Lung (tissue), 12 donors: ENCODE results near the gene TREML4. TPM values are rescaled to one million over a fixed set of nuclear protein-coding genes. Genes with fewer than 3 reads are reported as not detected.
"Not testable (repeated sequence)": the region's sequence is repeated elsewhere in the genome, so short reads cannot be mapped to it uniquely, and the experiment has no call there.

ENCODE experiments used
- ATAC-seq: fragments of 200-7000 bp; cut with Tn5 transposase; one replicate; pipeline ENCODE4 v1.9.1; 2020; ENCODE audit warnings: moderate number of reproducible peaks; ENCODE audit not compliant: insufficient read depth, low FRiP score
- DNase-seq, 3 donors: peaks; one replicate each; pipeline ENCODE4 v3.0.0-alpha.2; 2013 to 2017
- H3K27ac ChIP-seq, 2 donors: one replicate each; pipeline ENCODE4 v1.5.1; 2013; ENCODE audit warnings: mild to moderate bottlenecking in 2 of 2, moderate library complexity in 2 of 2, control low read depth in 1 of 2, inconsistent platforms in 1 of 2, low read depth in 1 of 2, low read length in 1 of 2
- H3K27me3 ChIP-seq, 3 donors: one replicate each; pipeline ENCODE4 v1.5.1; 2013; ENCODE audit warnings: low read length in 2 of 3; ENCODE audit not compliant: control insufficient read depth in 3 of 3, insufficient read depth in 3 of 3
- H3K36me3 ChIP-seq, 4 donors: one replicate each; pipeline ENCODE4 v1.5.1; 2013; ENCODE audit warnings: low read length in 4 of 4, mild to moderate bottlenecking in 1 of 4, moderate library complexity in 1 of 4; ENCODE audit not compliant: control insufficient read depth in 4 of 4, insufficient read depth in 4 of 4
- H3K4me1 ChIP-seq, 5 donors: one replicate each; pipeline ENCODE4 v1.5.1; 2013; ENCODE audit warnings: low read length in 5 of 5, mild to moderate bottlenecking in 2 of 5, moderate library complexity in 1 of 5; ENCODE audit not compliant: control insufficient read depth in 5 of 5, insufficient read depth in 5 of 5
- H3K4me3 ChIP-seq: one replicate; pipeline ENCODE4 v1.5.1; 2013; ENCODE audit warnings: mild to moderate bottlenecking, control low read depth, moderate library complexity
- H3K9ac ChIP-seq, 2 donors: one replicate each; pipeline ENCODE4 v1.5.1; 2013; ENCODE audit warnings: low read length in 2 of 2, control low read depth in 1 of 2; ENCODE audit not compliant: insufficient read depth in 1 of 2
- H3K9me3 ChIP-seq, 4 donors: one replicate each; pipeline ENCODE4 v1.5.1; 2013; ENCODE audit warnings: low read length in 3 of 4, mild to moderate bottlenecking in 1 of 4, moderate library complexity in 1 of 4; ENCODE audit not compliant: control insufficient read depth in 4 of 4, insufficient read depth in 3 of 4
- WGBS, 2 donors: extraction: QIAGEN DNeasy Blood & Tissue Kit; methylation state at CpG; one replicate each; pipeline ENCODE4 v1.1.7; 2013; 5-methylcytosine and 5-hydroxymethylcytosine counted together
- polyA plus RNA-seq, 2 donors: library from polyadenylated mRNA; stranded (reverse); fragments of 200-250 nt; gene quantifications; one replicate each; pipeline ENCODE4 v1.2.1, GENCODE V29; 2013
- total RNA-seq, 2 donors: library from RNA; depleted of rRNA in 1 of 2; stranded (reverse); fragments of >200 nt in 1 of 2; gene quantifications; one replicate each; pipeline ENCODE4 v1.2.1, GENCODE V29; 2014 to 2021
- TF ChIP-seq, protein P1 (sequence below): IDR thresholded peaks from 2 replicates; pipeline ENCODE4 v1.5.1; 2012; ENCODE audit warnings: mild to moderate bottlenecking; ENCODE audit errors: control extremely low read depth, extremely low read depth
- donor health status: control.
- donor health status: control.
- donor health status: Bipolar disorder and iron deficiency.
- donor health status: healthy.
- donor health status: DM: yes; HTN: yes; CAD: no.

Gene TREML4
- total and polyA plus RNA-seq, 4 donors: 1.3 to 5.8 TPM; not detected in 2

DNA sequence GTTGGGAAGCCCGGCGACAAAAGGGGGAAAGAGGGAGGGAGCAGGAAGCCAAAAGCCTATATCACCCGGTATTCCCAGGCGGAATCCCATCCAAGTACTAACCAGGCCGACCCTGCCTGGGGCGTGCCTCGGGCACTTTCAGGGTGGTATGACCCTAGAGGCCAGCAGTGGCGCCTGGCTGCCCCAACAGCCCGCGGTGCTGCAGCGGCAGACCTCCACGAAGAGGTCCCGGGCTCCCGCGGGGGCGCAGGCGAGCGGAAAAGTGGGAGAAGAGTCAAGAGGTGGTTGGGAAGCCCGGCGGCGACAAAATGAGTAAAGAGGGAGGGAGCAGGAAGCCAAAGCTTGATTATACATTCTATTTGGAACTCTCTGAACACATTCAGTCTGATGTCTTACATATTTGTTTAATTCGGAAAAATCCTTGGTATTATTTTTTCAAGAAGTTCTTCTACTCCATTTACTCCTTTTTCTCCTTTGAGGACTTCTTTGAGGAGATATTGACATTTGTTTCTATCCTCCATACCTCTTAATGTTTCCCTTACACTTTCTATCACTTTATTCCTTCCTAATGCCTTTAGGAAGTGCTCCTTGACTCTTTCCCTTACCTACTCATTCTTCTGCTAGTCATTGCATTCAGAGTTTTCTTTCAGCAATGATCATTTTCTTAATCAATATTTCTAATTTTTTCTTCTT is 11.5 kb downstream of the TREML4 start:
- Histone ChIP-seq H3K27ac (no peak overlapping the region), H3K9ac (no peak overlapping the region), H3K36me3 (no peaks in the 10 kb centered on the region), H3K27me3 (peaks cover 0 to 34% (median 21%) of the 10 kb centered on the region in 3 donors), H3K4me3 (no peak overlapping the region), H3K9me3 (peaks cover 0 to 6% (median 0%) of the 10 kb centered on the region in 4 donors), H3K4me1 (no peaks in the 10 kb centered on the region)
- DNase-seq: no peak
- 17 to 59% methylated on average over 22 of the region's 22 CpGs for WGBS, 2 donors
- TF ChIP-seq, protein P1, sequence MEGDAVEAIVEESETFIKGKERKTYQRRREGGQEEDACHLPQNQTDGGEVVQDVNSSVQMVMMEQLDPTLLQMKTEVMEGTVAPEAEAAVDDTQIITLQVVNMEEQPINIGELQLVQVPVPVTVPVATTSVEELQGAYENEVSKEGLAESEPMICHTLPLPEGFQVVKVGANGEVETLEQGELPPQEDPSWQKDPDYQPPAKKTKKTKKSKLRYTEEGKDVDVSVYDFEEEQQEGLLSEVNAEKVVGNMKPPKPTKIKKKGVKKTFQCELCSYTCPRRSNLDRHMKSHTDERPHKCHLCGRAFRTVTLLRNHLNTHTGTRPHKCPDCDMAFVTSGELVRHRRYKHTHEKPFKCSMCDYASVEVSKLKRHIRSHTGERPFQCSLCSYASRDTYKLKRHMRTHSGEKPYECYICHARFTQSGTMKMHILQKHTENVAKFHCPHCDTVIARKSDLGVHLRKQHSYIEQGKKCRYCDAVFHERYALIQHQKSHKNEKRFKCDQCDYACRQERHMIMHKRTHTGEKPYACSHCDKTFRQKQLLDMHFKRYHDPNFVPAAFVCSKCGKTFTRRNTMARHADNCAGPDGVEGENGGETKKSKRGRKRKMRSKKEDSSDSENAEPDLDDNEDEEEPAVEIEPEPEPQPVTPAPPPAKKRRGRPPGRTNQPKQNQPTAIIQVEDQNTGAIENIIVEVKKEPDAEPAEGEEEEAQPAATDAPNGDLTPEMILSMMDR: no peak
- ATAC-seq: no peak

DNA sequence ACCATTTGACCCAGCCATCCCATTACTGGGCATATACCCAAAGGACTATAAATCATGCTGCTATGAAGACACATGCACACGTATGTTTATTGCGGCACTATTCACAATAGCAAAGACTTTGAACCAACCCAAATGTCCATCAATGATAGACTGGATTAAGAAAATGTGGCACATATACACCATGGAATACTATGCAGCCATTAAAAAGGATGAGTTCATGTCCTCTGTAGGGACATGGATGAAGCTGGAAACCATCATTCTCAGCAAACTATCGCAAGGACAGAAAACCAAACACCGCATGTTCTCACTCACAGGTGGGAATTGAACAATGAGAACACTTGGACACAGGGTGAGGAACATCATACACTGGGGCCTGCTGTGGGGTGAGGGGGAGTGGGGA is 18.4 kb downstream of the TREML4 start:
- not testable (repeated sequence) for H3K9me3 ChIP-seq, H3K27ac ChIP-seq, H3K27me3 ChIP-seq, H3K9ac ChIP-seq, H3K36me3 ChIP-seq, ATAC-seq, H3K4me3 ChIP-seq, H3K4me1 ChIP-seq, DNase-seq
- WGBS, 2 donors: 99 to 100% methylated on average over 3 to 4 of the region's 4 CpGs

DNA sequence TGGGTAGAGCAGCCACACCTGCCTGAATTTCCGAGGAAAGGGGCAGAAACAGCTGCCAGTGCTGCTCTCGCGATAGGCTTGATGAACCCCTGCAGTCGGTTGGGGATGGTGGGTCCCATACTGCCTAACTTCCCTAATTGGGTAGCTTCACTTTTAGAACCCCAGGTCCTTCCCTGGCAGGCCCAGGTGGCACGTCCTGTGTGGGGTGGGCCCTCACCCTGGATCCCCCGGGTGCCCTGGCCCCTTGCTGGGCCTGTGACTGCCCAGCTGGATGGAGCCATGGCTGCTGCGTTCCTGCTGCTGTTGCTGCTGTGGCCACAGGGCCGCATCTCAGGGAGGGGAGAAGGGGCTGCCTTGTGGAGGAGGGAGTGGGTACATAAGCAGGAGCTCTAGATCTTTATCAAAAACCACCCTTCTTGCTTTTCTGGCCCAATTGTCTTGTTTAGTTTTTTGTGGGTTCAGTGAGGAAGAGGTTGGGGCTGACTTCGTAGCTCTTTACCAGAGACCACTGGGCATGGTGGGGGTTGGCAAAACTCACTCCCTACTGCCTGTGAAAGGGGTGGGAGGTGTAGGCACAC is 19.2 kb downstream of the TREML4 start:
- Histone ChIP-seq H3K27me3 (peaks cover 0 to 2% (median 0%) of the 10 kb centered on the region in 3 donors), H3K4me3 (no peak overlapping the region), H3K4me1 (no peaks in the 10 kb centered on the region), H3K36me3 (no peaks in the 10 kb centered on the region), H3K9ac (no peak overlapping the region), H3K9me3 (peaks cover 0 to 3% (median 0%) of the 10 kb centered on the region in 4 donors), H3K27ac (no peak overlapping the region)
- WGBS, 2 donors: 67% methylated on average over 9 of the region's 9 CpGs
- DNase-seq (no peak), ATAC-seq (no peak)
- TF ChIP-seq, protein P1: no peak

DNA sequence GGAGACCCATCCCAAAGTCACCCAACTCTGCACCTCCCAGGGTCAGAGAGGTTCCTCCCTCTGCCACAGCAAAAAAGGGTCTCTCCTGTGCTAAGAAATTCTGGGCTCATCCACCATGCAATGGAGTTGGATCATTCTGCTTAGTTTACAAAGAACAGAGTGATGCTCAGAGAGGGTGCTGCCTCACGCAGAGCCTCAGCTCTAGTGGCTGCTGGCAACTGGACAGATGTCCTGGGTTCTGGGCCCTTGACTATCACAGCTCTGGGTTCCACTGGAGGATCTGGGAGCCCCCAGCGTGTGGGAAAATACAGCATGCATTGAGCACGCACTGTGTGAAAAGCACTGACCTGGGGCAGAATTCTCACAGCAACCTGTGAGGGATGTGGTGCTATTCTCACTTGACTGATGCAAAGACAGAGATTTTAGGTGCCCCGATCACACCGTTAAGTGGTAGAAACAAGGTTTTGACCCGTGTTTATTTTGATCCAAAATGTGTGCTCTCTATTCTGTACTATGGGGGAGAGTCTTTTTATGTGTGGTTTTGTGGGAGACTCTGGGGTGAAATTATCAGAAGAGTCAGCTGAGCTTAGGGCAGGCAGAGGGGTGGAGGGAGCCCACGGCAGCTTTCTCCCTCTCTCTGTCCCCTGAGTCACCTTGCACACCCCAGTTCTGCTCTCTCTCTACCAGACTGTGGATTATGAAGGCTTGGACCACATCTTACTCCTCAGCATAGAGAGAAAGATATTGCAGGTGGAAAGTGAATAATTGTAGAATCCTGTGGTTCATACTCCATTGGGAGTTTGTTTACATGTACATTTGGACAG is 19.9 kb downstream of the TREML4 start:
- H3K27me3 ChIP-seq: peaks cover 0 to 2% (median 0%) of the 10 kb centered on the region in 3 donors
- no peak overlapping the region for H3K9ac ChIP-seq
- H3K4me3 ChIP-seq: no peak overlapping the region
- H3K27ac ChIP-seq: no peak overlapping the region
- no peaks in the 10 kb centered on the region for H3K36me3 ChIP-seq
- H3K4me1 ChIP-seq: no peaks in the 10 kb centered on the region
- H3K9me3 ChIP-seq: peaks cover 0 to under 1% (median 0%) of the 10 kb centered on the region in 4 donors
- ATAC-seq (no peak), DNase-seq (no peak)
- TF ChIP-seq, protein P1: no peak
- 71 to 83% methylated on average over 7 of the region's 7 CpGs for WGBS, 2 donors
